HepG2 (cell line): Measurements from ENCODE around the gene PRSS22. TPM values are rescaled to one million over a fixed set of nuclear protein-coding genes. Genes with fewer than 3 reads are reported as not detected.

ENCODE experiments used
- AGO2 ChIP-seq: fragments of 200-400 bp; formaldehyde crosslinking; optimal IDR thresholded peaks from 2 replicates; pipeline ENCODE3; 2017; ENCODE audit warnings: mild to moderate bottlenecking, low read depth, low read length, moderate library complexity
- AKAP8 ChIP-seq: sonication (generic); formaldehyde crosslinking; IDR thresholded peaks from 2 replicates; pipeline ENCODE4 v1.5.1; 2020; ENCODE audit warnings: mild to moderate bottlenecking, missing genetic modification reagents
- EEA1 ChIP-seq: sonication (generic); formaldehyde crosslinking; IDR thresholded peaks from 2 replicates; pipeline ENCODE4 v1.5.1; 2020; ENCODE audit warnings: mild to moderate bottlenecking, missing genetic modification reagents, borderline replicate concordance
- GATAD2A ChIP-seq: IDR thresholded peaks from 2 replicates; pipeline ENCODE4 v1.6.1; 2016
- HDAC2 ChIP-seq: sonication (generic); formaldehyde crosslinking; IDR thresholded peaks from 2 replicates; pipeline ENCODE4 v1.4.0; 2020; ENCODE audit warnings: missing genetic modification reagents
- KAT2B ChIP-seq: fragments of 150-350 bp; IDR thresholded peaks from 2 replicates; pipeline ENCODE4 v1.6.1; 2014; ENCODE audit warnings: low read depth, low read length, borderline replicate concordance
- MAFK ChIP-seq, 2 experiments: IDR thresholded peaks in 1 of 2; conservative IDR thresholded peaks in 1 of 2; 2 replicates each; pipeline ENCODE4 v1.6.1; 2011; ENCODE audit warnings: improper control_type of control experiment in 2 of 2, low read length in 2 of 2
- MAX ChIP-seq: IDR thresholded peaks from 2 replicates; pipeline ENCODE4 v1.6.1; 2012; ENCODE audit warnings: inconsistent platforms
- NFKBIZ ChIP-seq: IDR thresholded peaks from 2 replicates; pipeline ENCODE4 v1.6.1; 2018; ENCODE audit warnings: missing genetic modification reagents, missing compliant biosample characterization
- NR2C2 ChIP-seq: sonication (generic); formaldehyde crosslinking; IDR thresholded peaks from 2 replicates; pipeline ENCODE4 v1.4.0; 2020; ENCODE audit warnings: missing genetic modification reagents, mild to moderate bottlenecking, moderate library complexity, borderline replicate concordance
- PATZ1 ChIP-seq: sonication (generic); formaldehyde crosslinking; IDR thresholded peaks from 2 replicates; pipeline ENCODE4 v1.4.0; 2020; ENCODE audit warnings: missing genetic modification reagents
- PAWR ChIP-seq: sonication (generic); formaldehyde crosslinking; IDR thresholded peaks from 2 replicates; pipeline ENCODE4 v1.4.0; 2020; ENCODE audit warnings: missing genetic modification reagents, mild to moderate bottlenecking, borderline replicate concordance
- ZBTB37 ChIP-seq: sonication (generic); formaldehyde crosslinking; IDR thresholded peaks from 2 replicates; pipeline ENCODE4 v1.4.0; 2020; ENCODE audit warnings: mild to moderate bottlenecking, missing genetic modification reagents
- ZFY ChIP-seq: sonication (generic); formaldehyde crosslinking; IDR thresholded peaks from 2 replicates; pipeline ENCODE4 v1.4.0; 2020; ENCODE audit warnings: missing genetic modification reagents
- ZFYVE20 ChIP-seq: sonication (generic); formaldehyde crosslinking; IDR thresholded peaks from 2 replicates; pipeline ENCODE4 v1.8.0; 2023; ENCODE audit warnings: low read depth, mild to moderate bottlenecking, moderate library complexity, missing genetic modification reagents, borderline replicate concordance
- ZNF251 ChIP-seq: sonication (generic); formaldehyde crosslinking; IDR thresholded peaks from 2 replicates; pipeline ENCODE4 v1.9.0; 2021; ENCODE audit warnings: mild to moderate bottlenecking, missing genetic modification reagents
- ZNF709 ChIP-seq: sonication (generic); formaldehyde crosslinking; IDR thresholded peaks from 2 replicates; pipeline ENCODE4 v1.5.0; 2020; ENCODE audit warnings: mild to moderate bottlenecking, missing genetic modification reagents
- ZSCAN20 ChIP-seq: sonication (generic); formaldehyde crosslinking; IDR thresholded peaks from 2 replicates; pipeline ENCODE4 v1.4.0; 2020; ENCODE audit warnings: missing genetic modification reagents, mild to moderate bottlenecking, borderline replicate concordance
- polyA plus RNA-seq, 8 experiments: library from polyadenylated mRNA; depleted of rRNA in 3 of 8; stranded (reverse) in 7 of 8; unstranded in 1 of 8; fragments of >200 nt; fragmentation: Illumina TruSeq in 4 of 8; extraction: Trizol in 4 of 8; gene quantifications; 2 replicates each; pipeline versions ENCODE4 v1.2.1 to v1.2.3, GENCODE V29; 2011 to 2016; ENCODE audit warnings: low read depth in 4 of 8, missing spikeins in 1 of 8, mixed read lengths in 1 of 8; ENCODE audit not compliant: insufficient read depth in 1 of 8
- total RNA-seq, 5 experiments: library from RNA; depleted of rRNA; stranded (reverse); fragments of >200 nt; fragmentation: Illumina TruSeq; extraction: Trizol; gene quantifications; 2 replicates each; pipeline ENCODE4 v1.2.3, GENCODE V29; 2016; ENCODE audit warnings: low read depth in 1 of 5
- TF ChIP-seq, protein P1 (sequence below): sonication (generic); formaldehyde crosslinking; IDR thresholded peaks from 2 replicates; pipeline ENCODE4 v1.5.1; 2020; ENCODE audit warnings: mild to moderate bottlenecking, missing genetic modification reagents, moderate library complexity
- TF ChIP-seq, protein P2 (sequence below): sonication (generic); formaldehyde crosslinking; IDR thresholded peaks from 2 replicates; pipeline ENCODE4 v1.8.0; 2022; ENCODE audit warnings: mild to moderate bottlenecking, missing genetic modification reagents, borderline replicate concordance
- TF ChIP-seq, protein P3 (sequence below): sonication (generic); formaldehyde crosslinking; IDR thresholded peaks from 2 replicates; pipeline ENCODE4 v1.4.0; 2020; ENCODE audit warnings: missing genetic modification reagents, low read depth, mild to moderate bottlenecking, borderline replicate concordance

Gene PRSS22
- total and polyA plus RNA-seq, 2 of the 13 experiments (the other 11 are each of a cell fraction or from before 2014, with no cell fraction given): 0.24 to 0.32 TPM

DNA sequence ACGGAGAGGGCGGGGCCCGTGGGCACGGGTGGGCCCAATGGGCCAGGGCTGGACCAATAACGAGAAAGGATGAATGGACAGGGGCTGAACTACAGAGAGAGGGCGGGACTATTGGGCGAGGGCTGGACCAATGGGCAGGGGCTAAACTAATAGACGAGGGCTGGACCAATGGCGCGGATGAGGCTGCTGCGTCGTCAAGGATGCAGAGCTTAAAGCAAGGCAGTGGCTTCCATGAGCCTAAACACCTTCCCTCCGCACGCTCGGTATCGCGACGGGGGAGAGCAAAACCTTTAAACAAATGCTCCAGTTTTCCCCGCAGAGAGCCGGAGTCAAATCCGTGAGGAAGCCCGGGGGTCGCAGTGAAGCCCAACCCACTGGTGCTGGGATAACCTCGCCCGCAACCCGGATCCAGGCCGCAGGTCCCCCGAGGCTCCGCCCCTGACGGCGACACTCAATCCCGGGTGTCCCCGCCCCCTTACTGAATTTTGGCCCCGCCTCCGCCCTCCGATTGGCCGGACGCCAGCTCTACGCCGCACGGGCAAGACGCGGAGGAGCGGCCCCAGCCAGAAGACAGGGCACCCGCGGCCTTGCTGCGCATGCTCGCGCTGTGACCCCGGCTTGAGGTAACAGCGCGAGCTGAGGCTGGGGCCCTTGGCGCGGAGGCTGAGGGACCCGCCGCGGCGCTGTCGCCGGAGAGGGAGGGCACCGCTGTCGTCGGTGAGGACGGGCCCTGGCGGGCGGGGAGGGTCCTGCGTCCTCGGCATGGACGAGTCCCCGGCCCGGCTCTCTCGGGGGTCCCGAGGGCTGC, 24.9 kb upstream of the PRSS22 start, which contains the start of gene FLYWCH2 (continued):
- TF ChIP-seq KAT2B (no peak), EEA1 (peak; percentile 90; the same call in 1 of the 2 replicates), ZSCAN20 (CRISPR knock-in tag) (0 out of 2 replicates have a peak, but pooled peaks have one; percentile 28), ZNF251 (peak; percentile 10; the same call in 1 of the 2 replicates), MAFK (conservative IDR thresholded peaks at IDR 0.05 in 1 of 2, IDR thresholded peaks at IDR 0.05 in 1 of 2; ENCODE audit: low read length in 2 of 2) (no peak), AGO2 (no peak), GATAD2A (CRISPR knock-in tag) (peak; percentile 42; the same call in 1 of the 2 replicates), ZBTB37 (CRISPR knock-in tag) (no peak), ZNF709 (CRISPR knock-in tag) (peak; percentile 82; the same call in 1 of the 2 replicates), MAX (0 out of 2 replicates have a peak, but pooled peaks have one; percentile 54), PAWR (CRISPR knock-in tag) (0 out of 2 replicates have a peak, but pooled peaks have one; percentile 63), AKAP8 (CRISPR knock-in tag) (peak; percentile 83), PATZ1 (peak; percentile 64), NR2C2 (CRISPR knock-in tag) (peak; percentile 83), NFKBIZ (CRISPR knock-in tag) (0 out of 2 replicates have a peak, but pooled peaks have one; percentile 22), ZFY (peak; percentile 87), HDAC2 (CRISPR knock-in tag) (peak; percentile 29; the same call in 1 of the 2 replicates), ZFYVE20 (no peak)
- TF ChIP-seq, protein P1, sequence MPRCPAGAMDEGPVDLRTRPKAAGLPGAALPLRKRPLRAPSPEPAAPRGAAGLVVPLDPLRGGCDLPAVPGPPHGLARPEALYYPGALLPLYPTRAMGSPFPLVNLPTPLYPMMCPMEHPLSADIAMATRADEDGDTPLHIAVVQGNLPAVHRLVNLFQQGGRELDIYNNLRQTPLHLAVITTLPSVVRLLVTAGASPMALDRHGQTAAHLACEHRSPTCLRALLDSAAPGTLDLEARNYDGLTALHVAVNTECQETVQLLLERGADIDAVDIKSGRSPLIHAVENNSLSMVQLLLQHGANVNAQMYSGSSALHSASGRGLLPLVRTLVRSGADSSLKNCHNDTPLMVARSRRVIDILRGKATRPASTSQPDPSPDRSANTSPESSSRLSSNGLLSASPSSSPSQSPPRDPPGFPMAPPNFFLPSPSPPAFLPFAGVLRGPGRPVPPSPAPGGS: peak; percentile 65; the same call in 1 of the 2 replicates
- TF ChIP-seq, protein P2, sequence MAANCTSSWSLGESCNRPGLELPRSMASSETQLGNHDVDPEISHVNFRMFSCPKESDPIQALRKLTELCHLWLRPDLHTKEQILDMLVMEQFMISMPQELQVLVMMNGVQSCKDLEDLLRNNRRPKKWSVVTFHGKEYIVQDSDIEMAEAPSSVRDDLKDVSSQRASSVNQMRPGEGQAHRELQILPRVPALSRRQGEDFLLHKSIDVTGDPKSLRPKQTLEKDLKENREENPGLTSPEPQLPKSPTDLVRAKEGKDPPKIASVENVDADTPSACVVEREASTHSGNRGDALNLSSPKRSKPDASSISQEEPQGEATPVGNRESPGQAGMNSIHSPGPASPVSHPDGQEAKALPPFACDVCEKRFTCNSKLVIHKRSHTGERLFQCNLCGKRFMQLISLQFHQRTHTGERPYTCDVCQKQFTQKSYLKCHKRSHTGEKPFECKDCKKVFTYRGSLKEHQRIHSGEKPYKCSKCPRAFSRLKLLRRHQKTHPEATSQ (CRISPR knock-in tag): no peak
- TF ChIP-seq, protein P3, sequence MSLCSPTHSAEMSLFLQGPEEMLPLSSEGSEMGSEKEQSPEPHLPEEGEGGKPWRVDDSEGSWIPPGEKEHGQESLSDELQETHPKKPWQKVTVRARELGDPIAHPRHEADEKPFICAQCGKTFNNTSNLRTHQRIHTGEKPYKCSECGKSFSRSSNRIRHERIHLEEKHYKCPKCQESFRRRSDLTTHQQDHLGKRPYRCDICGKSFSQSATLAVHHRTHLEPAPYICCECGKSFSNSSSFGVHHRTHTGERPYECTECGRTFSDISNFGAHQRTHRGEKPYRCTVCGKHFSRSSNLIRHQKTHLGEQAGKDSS (CRISPR knock-in tag): 0 out of 2 replicates have a peak, but pooled peaks have one; percentile 73
